Caco-2 (cell line): ENCODE results near the gene CTTNBP2NL. TPM values are rescaled to one million over a fixed set of nuclear protein-coding genes. Genes with fewer than 3 reads are reported as not detected.
"Not testable (repeated sequence)": the region's sequence is repeated elsewhere in the genome, so short reads cannot be mapped to it uniquely, and the experiment has no call there.

Source experiments
- BruUV-seq: library from RNA; stranded (reverse); fragments of 400-500 nt; replicated peaks from 2 replicates; lab custom pipeline; 2021; lab: Mats Ljungman, UMichigan
- CTCF ChIA-PET: fragments of 300-600 bp; sonication (Branson Sonifier 250); formaldehyde crosslinking; loops from one replicate; lab custom pipeline; 2022; ENCODE audit warnings: antibody characterized with exemption; lab: Charles Lee
- POLR2A ChIA-PET: fragments of 300-600 bp; sonication (Branson Sonifier 250); formaldehyde crosslinking; loops from one replicate; lab custom pipeline; 2022; ENCODE audit warnings: antibody characterized with exemption; lab: Charles Lee
- DNase-seq, 2 experiments: peaks; one replicate each; pipeline versions ENCODE4 v3.0.0 to v3.0.0-alpha.2; 2020 to 2022
- H3K27me3 ChIP-seq: replicated peaks from 2 replicates; pipeline ENCODE4 v1.6.0; 2011; ENCODE audit warnings: low read length; ENCODE audit not compliant: control insufficient read depth, insufficient read depth
- H3K36me3 ChIP-seq: 2 replicates; pipeline ENCODE4 v1.5.1; 2011; ENCODE audit warnings: low read length; ENCODE audit not compliant: control insufficient read depth, insufficient read depth
- H3K4me1 ChIP-seq: fragments of 250-450 bp; sonication (Bioruptor Pico); 2 replicates; pipeline ENCODE4 v1.5.1; 2020; ENCODE audit warnings: mild to moderate bottlenecking
- H3K4me3 ChIP-seq: 2 replicates; pipeline ENCODE4 v1.5.1; 2011; ENCODE audit warnings: low read depth, mild to moderate bottlenecking, control low read depth, low read length
- H3K9me3 ChIP-seq: fragments of 250-450 bp; sonication (Bioruptor Pico); 2 replicates; pipeline ENCODE4 v1.5.1; 2020; ENCODE audit warnings: mild to moderate bottlenecking, moderate library complexity
- H3K27ac Mint-ChIP-seq: one replicate; pipeline ENCODE4 v1.8.0; 2022; ENCODE audit warnings: mixed read lengths; ENCODE audit not compliant: unreplicated experiment
- H3K27me3 Mint-ChIP-seq: one replicate; pipeline ENCODE4 v1.8.0; 2022; ENCODE audit warnings: mixed read lengths; ENCODE audit not compliant: insufficient read depth, unreplicated experiment
- H3K36me3 Mint-ChIP-seq: one replicate; pipeline ENCODE4 v1.8.0; 2022; ENCODE audit warnings: mild to moderate bottlenecking, mixed read lengths; ENCODE audit not compliant: insufficient read depth, unreplicated experiment
- H3K4me1 Mint-ChIP-seq: one replicate; pipeline ENCODE4 v1.8.0; 2022; ENCODE audit warnings: low read depth, mixed read lengths; ENCODE audit not compliant: unreplicated experiment
- H3K4me3 Mint-ChIP-seq: one replicate; pipeline ENCODE4 v1.8.0; 2022; ENCODE audit warnings: mild to moderate bottlenecking, moderate library complexity, mixed read lengths; ENCODE audit not compliant: unreplicated experiment
- H3K9me3 Mint-ChIP-seq: one replicate; pipeline ENCODE4 v1.8.0; 2022; ENCODE audit warnings: mixed read lengths; ENCODE audit not compliant: unreplicated experiment
- intact Hi-C: fragments of 100-400 bp; cut with micrococcal nuclease; formaldehyde crosslinking; loops from one replicate; pipeline ENCODE4 v1.10.0; 2022; ENCODE audit not compliant: unreplicated experiment
- total RNA-seq: library from RNA; stranded (reverse); gene quantifications from 2 replicates; pipeline ENCODE4 v1.2.3, GENCODE V29; 2022
- TF ChIP-seq, protein P1 (sequence below), 2 experiments: fragments of 200-600 bp in 1 of 2; IDR thresholded peaks; 1 replicate in 1 of 2; 2 replicates in 1 of 2; pipeline versions ENCODE4 v1.5.1 to v1.8.0; 2011 to 2022; ENCODE audit warnings: antibody characterized with exemption in 1 of 2, control low read depth in 1 of 2, inconsistent platforms in 1 of 2, low read depth in 1 of 2, low read length in 1 of 2, mild to moderate bottlenecking in 1 of 2, moderate library complexity in 1 of 2; ENCODE audit not compliant: insufficient read depth in 1 of 2, severe bottlenecking in 1 of 2, unreplicated experiment in 1 of 2

CTTNBP2NL gene
- total RNA-seq, 1 experiment from 2014 or later, result 11.3 TPM

DNA sequence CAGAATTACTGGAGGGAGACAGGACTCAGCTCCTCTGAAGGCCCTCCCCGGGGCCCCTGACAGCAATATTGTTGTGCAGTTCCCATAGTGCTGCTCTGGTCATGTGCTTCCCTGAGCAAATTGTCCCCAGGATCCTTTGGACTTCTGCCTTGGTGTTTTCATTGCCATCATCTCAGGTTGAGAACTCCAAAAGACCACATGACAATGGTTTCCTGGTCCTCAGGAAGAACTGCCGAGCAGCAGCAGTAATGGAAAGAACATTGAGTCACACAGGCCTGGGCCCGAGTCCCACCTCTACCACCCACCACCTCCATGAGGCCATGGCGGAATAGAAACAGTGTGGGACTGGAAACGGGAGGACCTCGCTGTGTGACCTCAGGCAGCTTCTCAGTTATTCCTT is 6.3 kb upstream of the CTTNBP2NL start:
- H3K36me3 Mint-ChIP-seq, result no peaks in the 10 kb centered on the region
- no TSS peak for BruUV-seq
- DNase-seq, result no peak
- Histone ChIP-seq H3K9me3 (no peaks in the 10 kb centered on the region), H3K4me3 (no peak overlapping the region), H3K4me1 (peaks cover 5% of the 10 kb centered on the region), H3K36me3 (no peaks in the 10 kb centered on the region), H3K27me3 (no peaks in the 10 kb centered on the region)
- CTCF ChIA-PET, result no interaction called here
- H3K9me3 Mint-ChIP-seq, result no peaks in the 10 kb centered on the region
- TF ChIP-seq, protein P1, sequence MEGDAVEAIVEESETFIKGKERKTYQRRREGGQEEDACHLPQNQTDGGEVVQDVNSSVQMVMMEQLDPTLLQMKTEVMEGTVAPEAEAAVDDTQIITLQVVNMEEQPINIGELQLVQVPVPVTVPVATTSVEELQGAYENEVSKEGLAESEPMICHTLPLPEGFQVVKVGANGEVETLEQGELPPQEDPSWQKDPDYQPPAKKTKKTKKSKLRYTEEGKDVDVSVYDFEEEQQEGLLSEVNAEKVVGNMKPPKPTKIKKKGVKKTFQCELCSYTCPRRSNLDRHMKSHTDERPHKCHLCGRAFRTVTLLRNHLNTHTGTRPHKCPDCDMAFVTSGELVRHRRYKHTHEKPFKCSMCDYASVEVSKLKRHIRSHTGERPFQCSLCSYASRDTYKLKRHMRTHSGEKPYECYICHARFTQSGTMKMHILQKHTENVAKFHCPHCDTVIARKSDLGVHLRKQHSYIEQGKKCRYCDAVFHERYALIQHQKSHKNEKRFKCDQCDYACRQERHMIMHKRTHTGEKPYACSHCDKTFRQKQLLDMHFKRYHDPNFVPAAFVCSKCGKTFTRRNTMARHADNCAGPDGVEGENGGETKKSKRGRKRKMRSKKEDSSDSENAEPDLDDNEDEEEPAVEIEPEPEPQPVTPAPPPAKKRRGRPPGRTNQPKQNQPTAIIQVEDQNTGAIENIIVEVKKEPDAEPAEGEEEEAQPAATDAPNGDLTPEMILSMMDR (IDR thresholded peaks at IDR 0.05; ENCODE audit: insufficient read depth in 1 of 2, low read depth in 1 of 2, low read length in 1 of 2, severe bottlenecking in 1 of 2, unreplicated experiment in 1 of 2), result no peak
- peaks cover 10% of the 10 kb centered on the region for H3K4me1 Mint-ChIP-seq
- POLR2A ChIA-PET, result no interaction called here
- no peaks in the 10 kb centered on the region for H3K27me3 Mint-ChIP-seq
- H3K27ac Mint-ChIP-seq, result no peak overlapping the region
- intact Hi-C loops, result loop anchor here (1.0 to 10.0 kb wide), 3 partner anchors 309 to 415 kb away; partner anchors contain the start of gene RHOC
- no peak overlapping the region for H3K4me3 Mint-ChIP-seq

DNA sequence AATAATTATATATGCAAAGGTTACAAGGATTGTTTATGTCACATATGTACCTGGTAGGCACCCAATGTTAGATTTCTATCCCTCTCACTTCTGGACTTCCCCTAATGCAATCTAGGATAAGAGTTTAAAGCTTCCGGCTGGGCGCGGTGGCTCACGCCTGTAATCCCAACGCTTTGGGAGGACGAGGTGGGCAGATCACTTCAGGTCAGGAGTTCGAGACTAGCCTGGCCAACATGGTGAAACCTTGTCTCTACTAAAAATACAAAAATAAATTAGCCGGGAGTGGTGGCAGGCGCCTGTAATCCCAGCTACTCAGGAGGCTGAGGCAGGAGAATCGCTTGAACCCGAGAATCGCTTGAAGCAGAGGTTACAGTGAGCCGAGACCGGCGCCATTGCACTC is 5.7 kb upstream of the CTTNBP2NL start:
- H3K4me3 Mint-ChIP-seq, POLR2A ChIA-PET, H3K4me3 ChIP-seq, DNase-seq, H3K9me3 Mint-ChIP-seq, H3K9me3 ChIP-seq, H3K27me3 ChIP-seq, H3K36me3 Mint-ChIP-seq, H3K27me3 Mint-ChIP-seq, H3K36me3 ChIP-seq, BruUV-seq, H3K27ac Mint-ChIP-seq: not testable (repeated sequence)
- CTCF ChIA-PET, result interaction anchor here (0.6 to 1.5 kb wide), 9 partner anchors 32 to 682 kb away, joined by 3 to 6 read pairs (median 3); no protein-coding TSS in a partner anchor
- H3K4me1 Mint-ChIP-seq, result peaks cover 14% of the 10 kb centered on the region
- intact Hi-C loops, result loop anchor here (1.0 to 10.0 kb wide), 3 partner anchors 308 to 414 kb away; partner anchors contain the start of gene RHOC
- peaks cover 12% of the 10 kb centered on the region for H3K4me1 ChIP-seq

DNA sequence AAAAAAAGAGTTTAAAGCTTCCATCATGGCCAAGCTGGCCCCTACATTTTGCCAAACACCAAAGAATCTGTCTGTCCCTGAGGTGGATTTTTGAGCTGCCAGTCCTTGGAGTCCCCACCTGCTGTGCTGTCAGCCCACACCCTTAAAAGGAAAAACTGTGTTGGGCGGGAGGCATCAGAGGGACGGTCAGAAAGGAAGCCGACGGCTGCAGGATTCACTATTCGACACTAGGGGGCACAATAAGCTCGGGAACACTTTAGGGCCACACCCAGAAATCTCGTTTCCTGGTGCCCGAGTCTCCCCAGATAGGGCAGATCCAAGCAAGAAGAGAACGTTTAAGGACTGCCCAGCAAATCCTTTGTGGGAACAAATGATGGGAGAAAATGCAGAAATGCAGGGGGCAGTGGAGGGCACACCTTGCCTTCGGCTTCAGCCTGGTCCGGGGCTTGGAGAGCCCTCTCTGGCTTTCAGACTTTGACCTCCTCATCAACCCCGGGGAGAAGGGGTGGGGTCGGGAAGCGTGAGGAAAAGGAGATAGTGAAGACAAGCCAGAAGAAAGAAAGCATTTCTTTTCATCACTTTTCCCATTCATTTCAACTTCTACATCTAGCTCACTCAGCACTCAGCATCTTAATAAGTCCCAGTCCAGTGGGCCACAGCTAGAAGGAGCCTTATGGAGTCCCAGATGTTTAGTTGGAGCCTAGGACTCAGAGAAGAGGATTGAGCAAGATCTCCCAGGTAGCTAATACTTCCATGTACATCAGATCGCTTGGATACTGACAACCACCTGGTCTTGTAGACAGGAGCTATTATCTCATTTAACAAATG is 5.0 kb upstream of the CTTNBP2NL start:
- Histone ChIP-seq H3K4me1 (peaks cover 13% of the 10 kb centered on the region), H3K4me3 (peak overlapping the region; percentile 40), H3K36me3 (no peaks in the 10 kb centered on the region), H3K9me3 (no peaks in the 10 kb centered on the region), H3K27me3 (no peaks in the 10 kb centered on the region)
- peak overlapping the region; percentile 92 for H3K4me3 Mint-ChIP-seq
- peaks cover 6% of the 10 kb centered on the region for H3K36me3 Mint-ChIP-seq
- ChIA-PET POLR2A (no interaction called here), CTCF (interaction anchor here (0.6 to 1.5 kb wide), 14 partner anchors 14 to 681 kb away, joined by 3 to 7 read pairs (median 3); no protein-coding TSS in a partner anchor)
- H3K27ac Mint-ChIP-seq, result peak overlapping the region; percentile 73
- no peaks in the 10 kb centered on the region for H3K9me3 Mint-ChIP-seq
- no peaks in the 10 kb centered on the region for H3K27me3 Mint-ChIP-seq
- TF ChIP-seq, protein P1 (IDR thresholded peaks at IDR 0.05; ENCODE audit: insufficient read depth in 1 of 2, low read depth in 1 of 2, low read length in 1 of 2, severe bottlenecking in 1 of 2, unreplicated experiment in 1 of 2), result peak; percentile 57 to 72
- H3K4me1 Mint-ChIP-seq, result peaks cover 14% of the 10 kb centered on the region
- DNase-seq, result peak; percentile 85 to 86
- BruUV-seq, result no TSS peak
- intact Hi-C loops, result loop anchor here (1.0 to 10.0 kb wide), 5 partner anchors 75 to 414 kb away; partner anchors contain the start of gene RHOC
